Sigmoid colon (tissue), 4 donors: Measurements from ENCODE around the gene PYGO1.

Source experiments
- CTCF ChIP-seq, 4 experiments: fragments of 450-650 bp in 3 of 4; fragments of 200-600 bp in 1 of 4; IDR thresholded peaks; one replicate each; pipeline ENCODE4 v1.5.1; 2016 to 2019; ENCODE audit warnings: antibody characterized with exemption in 4 of 4, mild to moderate bottlenecking in 3 of 4, moderate library complexity in 2 of 4
- EP300 ChIP-seq, 4 donors: sonication (generic); formaldehyde crosslinking; IDR thresholded peaks; one replicate each; pipeline ENCODE4 v1.6.1; 2017; ENCODE audit warnings: antibody characterized with exemption in 4 of 4
- POLR2A ChIP-seq, 2 donors: fragments of 450-650 bp; IDR thresholded peaks; one replicate each; pipeline ENCODE4 v1.6.1; 2016; ENCODE audit warnings: antibody characterized with exemption in 2 of 2, mild to moderate bottlenecking in 2 of 2, moderate library complexity in 2 of 2
- POLR2AphosphoS5 ChIP-seq, 4 donors: sonication (generic); formaldehyde crosslinking; IDR thresholded peaks; one replicate each; pipeline ENCODE4 v1.6.1; 2017; ENCODE audit warnings: antibody characterized with exemption in 4 of 4

GRCh38 chr15:55615445-55615844, 27.3 kb upstream of the PYGO1 start:
- TF ChIP-seq POLR2A (IDR thresholded peaks at IDR 0.05) (no peak), CTCF (IDR thresholded peaks at IDR 0.05) (no peak), POLR2AphosphoS5 (IDR thresholded peaks at IDR 0.05) (no peak), EP300 (IDR thresholded peaks at IDR 0.05) (no peak)
